K562 (cell line): Measurements from ENCODE around the gene SGK1. TPM values are rescaled to one million over a fixed set of nuclear protein-coding genes. Genes with fewer than 3 reads are reported as not detected.

ENCODE experiments used
- ARID3A ChIP-seq: IDR thresholded peaks from 2 replicates; pipeline ENCODE4 v1.6.1; 2012; ENCODE audit warnings: low read depth, low read length, improper control_type of control experiment, borderline replicate concordance
- BRF1 ChIP-seq: IDR thresholded peaks from 3 replicates; pipeline ENCODE4 v1.6.1; 2011; ENCODE audit warnings: borderline replicate concordance, mild to moderate bottlenecking; ENCODE audit not compliant: insufficient read length; ENCODE audit errors: extremely low read depth
- CBFA2T2 ChIP-seq: fragments of 450-650 bp; conservative IDR thresholded peaks from 2 replicates; pipeline ENCODE4 v1.6.1; 2017; ENCODE audit warnings: mild to moderate bottlenecking
- HDAC2 ChIP-seq: fragments of 450-650 bp; IDR thresholded peaks from 2 replicates; pipeline ENCODE4 v1.6.1; 2016; ENCODE audit warnings: mild to moderate bottlenecking
- MNT ChIP-seq, 2 experiments: fragments of 450-650 bp; conservative IDR thresholded peaks; 2 replicates each; pipeline ENCODE4 v1.6.1; 2017; ENCODE audit warnings: mild to moderate bottlenecking in 2 of 2, moderate library complexity in 2 of 2
- PHB ChIP-seq: fragments of 250-450 bp; sonication (Bioruptor Pico); IDR thresholded peaks from 2 replicates; pipeline ENCODE4 v1.5.0; 2021
- RAD51 ChIP-seq: fragments of 450-650 bp; IDR thresholded peaks from 2 replicates; pipeline ENCODE4 v1.7.1; 2016; ENCODE audit warnings: low read depth, mild to moderate bottlenecking, borderline replicate concordance
- RREB1 ChIP-seq: fragments of 250-450 bp; sonication (Bioruptor Pico); IDR thresholded peaks from 2 replicates; pipeline ENCODE4 v1.4.0; 2020
- SMARCE1 ChIP-seq: fragments of 450-650 bp; IDR thresholded peaks from 2 replicates; pipeline ENCODE4 v1.7.1; 2016; ENCODE audit warnings: mild to moderate bottlenecking
- SNAPC5 ChIP-seq: fragments of 250-450 bp; sonication (Bioruptor Pico); IDR thresholded peaks from 2 replicates; pipeline ENCODE4 v1.8.0; 2021; ENCODE audit warnings: moderate library complexity, mild to moderate bottlenecking, inconsistent platforms
- SPI1 ChIP-seq: IDR thresholded peaks from 2 replicates; pipeline ENCODE4 v1.6.1; 2011; ENCODE audit warnings: low read depth, low read length, control low read depth, borderline replicate concordance
- TBL1XR1 ChIP-seq, 2 experiments: IDR thresholded peaks; 2 replicates each; pipeline ENCODE4 v1.6.1; 2012; ENCODE audit warnings: improper control_type of control experiment in 2 of 2, low read length in 2 of 2, mild to moderate bottlenecking in 1 of 2
- TEAD2 ChIP-seq: fragments of 450-650 bp; IDR thresholded peaks from 2 replicates; pipeline ENCODE4 v1.6.1; 2016; ENCODE audit warnings: missing genetic modification characterization, control low read depth, missing compliant biosample characterization
- ZNF24 ChIP-seq: fragments of 450-650 bp; IDR thresholded peaks from 2 replicates; pipeline ENCODE4 v1.6.1; 2016
- ZNF3 ChIP-seq: fragments of 250-450 bp; sonication (Bioruptor Pico); IDR thresholded peaks from 2 replicates; pipeline ENCODE4 v1.5.0; 2021; ENCODE audit warnings: mild to moderate bottlenecking, moderate library complexity
- ZNF512 ChIP-seq: IDR thresholded peaks from 2 replicates; pipeline ENCODE4 v1.6.1; 2016; ENCODE audit warnings: missing genetic modification characterization, missing compliant biosample characterization
- ZNF644 ChIP-seq: fragments of 200-800 bp; sonication (Bioruptor generic); IDR thresholded peaks from 2 replicates; pipeline ENCODE4 v1.6.1; 2016; ENCODE audit warnings: low read depth, missing genetic modification characterization, missing compliant biosample characterization
- polyA plus RNA-seq, 8 experiments: library from polyadenylated mRNA; depleted of rRNA in 4 of 8; stranded (reverse) in 5 of 8; unstranded in 3 of 8; fragments of >200 nt; fragmentation: Nextera tagmentation in 2 of 8; fragmentation: Illumina TruSeq in 1 of 8; extraction: Ambion mirVana in 2 of 8; extraction: Trizol in 1 of 8; gene quantifications; 2 replicates each; pipeline versions ENCODE4 v1.2.1 to v1.2.3, GENCODE V29; 2011 to 2014; ENCODE audit warnings: inconsistent platforms in 1 of 8, missing spikeins in 1 of 8
- total RNA-seq, 7 experiments: library from RNA; depleted of rRNA in 6 of 7; stranded (reverse); fragments of >200 nt in 6 of 7; fragmentation: Illumina TruSeq in 2 of 7; extraction: Trizol in 2 of 7; gene quantifications; 2 replicates each; pipeline versions ENCODE4 v1.2.1 to v1.2.3, GENCODE V29; 2011 to 2021; ENCODE audit warnings: low replicate concordance in 1 of 7

Gene SGK1
- total and polyA plus RNA-seq, 9 of the 15 experiments (the other 6 are each of a cell fraction or from before 2014, with no cell fraction given): 3.5 to 7.2 (median 3.9) TPM

GRCh38 chr6:134174672-134175531 is 143.0 kb downstream of the SGK1 start (continued):
- TF ChIP-seq RREB1 (CRISPR knock-in tag): 0 out of 2 replicates have a peak, but pooled peaks have one; percentile 47
- TF ChIP-seq PHB (CRISPR knock-in tag): no peak
- TF ChIP-seq ZNF24: peak; percentile 13
- TF ChIP-seq ARID3A: no peak
- no peak for TF ChIP-seq SPI1
- TF ChIP-seq ZNF3 (CRISPR knock-in tag): no peak
- no peak for TF ChIP-seq SMARCE1
- peak; percentile 57 to 71 for TF ChIP-seq MNT (conservative IDR thresholded peaks at IDR 0.05)
- TF ChIP-seq RAD51: no peak
- TF ChIP-seq HDAC2: no peak
- no peak for TF ChIP-seq TEAD2
- TF ChIP-seq CBFA2T2: no peak
- TF ChIP-seq ZNF644 (tag): no peak
- TF ChIP-seq TBL1XR1 (IDR thresholded peaks at IDR 0.05; ENCODE audit: low read length in 2 of 2): peak; percentile 26 to 75; a peak in 1 of 4 replicates
- TF ChIP-seq SNAPC5 (CRISPR knock-in tag): no peak
- no peak for TF ChIP-seq ZNF512 (tag)
- TF ChIP-seq BRF1: no peak
